ENCODE data around the gene HS3ST6. TPM values are rescaled to one million over a fixed set of nuclear protein-coding genes. Genes with fewer than 3 reads are reported as not detected.
A peak's percentile ranks its signal among the peaks of the same experiment; 100 is the strongest.
"Not testable (repeated sequence)": the region's sequence is repeated elsewhere in the genome, so short reads cannot be mapped to it uniquely, and the experiment has no call there.

HS3ST6 gene
- total and polyA plus RNA-seq, 2 donors, result 0.38 to 1.3 TPM

DNA sequence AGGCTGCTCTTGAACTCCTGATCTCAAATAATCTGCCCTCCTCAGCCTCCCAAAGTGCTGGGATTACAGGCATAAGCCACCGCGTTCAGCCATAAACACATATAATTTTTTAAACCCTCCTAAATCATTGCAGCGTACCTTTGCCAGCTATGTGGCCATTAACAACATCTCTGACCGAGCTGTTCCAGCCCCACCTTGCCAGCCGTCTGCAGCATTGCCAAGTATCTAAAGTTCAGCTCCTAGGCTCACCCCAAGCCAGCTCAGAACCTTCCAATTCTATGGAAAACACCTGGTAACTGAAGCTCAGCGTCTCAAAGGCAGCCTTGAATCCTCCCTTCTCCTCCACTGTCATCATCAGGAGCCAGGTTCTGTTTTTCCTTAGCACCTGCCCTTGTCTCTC is 41.1 kb downstream of the HS3ST6 start:
- H3K4me3 ChIP-seq (ENCODE audit: low read length in 2 of 2), result no peak overlapping the region
- peaks cover 2 to 7% of the 10 kb centered on the region in 2 donors for H3K9me3 ChIP-seq (ENCODE audit: control insufficient read depth in 2 of 2, insufficient read depth in 1 of 2, low read length in 1 of 2)
- H3K27ac ChIP-seq (ENCODE audit: low read depth in 1 of 2, low read length in 1 of 2), result no peak overlapping the region
- no peak for DNase-seq (ENCODE audit: low read depth in 6 of 9, low spot score in 9 of 9)
- 65% methylated on average over 6 of the region's 6 CpGs for WGBS
- H3K36me3 ChIP-seq (ENCODE audit: control insufficient read depth in 2 of 2, insufficient read depth in 2 of 2, low read length in 1 of 2), result no peaks in the 10 kb centered on the region
- no peaks in the 10 kb centered on the region for H3K4me1 ChIP-seq (ENCODE audit: control insufficient read depth in 2 of 2, insufficient read depth in 2 of 2, low read length in 2 of 2)
- H3K27me3 ChIP-seq (ENCODE audit: control insufficient read depth in 2 of 2, insufficient read depth in 1 of 2, low read length in 1 of 2), result peaks cover 16 to 69% of the 10 kb centered on the region in 2 donors

DNA sequence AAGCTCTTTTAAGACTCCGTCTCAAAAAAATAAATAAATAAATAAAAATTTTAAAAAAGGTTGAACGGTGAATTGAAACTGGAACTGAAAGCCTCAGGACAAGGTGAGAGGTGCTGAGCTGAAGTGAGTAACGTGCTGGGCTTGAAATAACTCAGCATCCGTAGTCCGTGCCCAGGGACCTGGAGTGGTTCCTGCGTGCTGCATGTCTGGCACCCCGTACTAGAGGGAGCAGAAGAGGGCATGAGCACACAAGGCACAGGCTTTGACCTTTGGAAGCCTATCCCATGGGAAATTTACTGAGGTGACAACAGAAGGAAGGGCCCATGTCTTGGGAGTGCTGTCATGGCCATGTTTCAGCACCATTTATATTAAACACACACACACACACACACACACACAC is 41.7 kb downstream of the HS3ST6 start:
- no peaks in the 10 kb centered on the region for H3K4me1 ChIP-seq (ENCODE audit: control insufficient read depth in 2 of 2, insufficient read depth in 2 of 2, low read length in 2 of 2)
- WGBS, result 85% methylated on average over 7 of the region's 7 CpGs
- no peak overlapping the region for H3K4me3 ChIP-seq (ENCODE audit: low read length in 2 of 2)
- peaks cover 6 to 12% of the 10 kb centered on the region in 2 donors for H3K9me3 ChIP-seq (ENCODE audit: control insufficient read depth in 2 of 2, insufficient read depth in 1 of 2, low read length in 1 of 2)
- no peak for DNase-seq (ENCODE audit: low read depth in 6 of 9, low spot score in 9 of 9)
- peaks cover 19 to 73% of the 10 kb centered on the region in 2 donors for H3K27me3 ChIP-seq (ENCODE audit: control insufficient read depth in 2 of 2, insufficient read depth in 1 of 2, low read length in 1 of 2)
- H3K27ac ChIP-seq (ENCODE audit: low read depth in 1 of 2, low read length in 1 of 2), result no peak overlapping the region
- H3K36me3 ChIP-seq (ENCODE audit: control insufficient read depth in 2 of 2, insufficient read depth in 2 of 2, low read length in 1 of 2), result no peaks in the 10 kb centered on the region

DNA sequence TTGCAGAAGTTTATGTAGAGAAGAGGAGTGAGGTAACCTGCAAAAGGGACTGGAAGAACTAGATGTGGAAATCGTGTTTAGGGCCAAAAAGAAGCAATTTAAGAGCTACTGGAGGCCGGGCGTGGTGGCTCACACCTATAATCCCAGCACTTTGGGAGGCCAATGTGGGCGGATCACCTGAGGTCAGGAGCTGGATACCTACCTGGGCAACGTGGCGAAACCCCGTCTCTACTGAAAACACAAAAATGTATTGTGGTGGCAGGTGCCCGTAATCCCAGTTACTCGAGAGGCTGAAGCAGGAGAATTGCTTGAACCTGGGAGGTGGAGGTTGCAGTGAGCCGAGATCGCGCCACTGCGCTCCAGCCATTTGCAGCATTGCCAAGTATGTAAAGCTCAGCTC is 42.1 kb downstream of the HS3ST6 start:
- Histone ChIP-seq H3K27me3 (ENCODE audit: control insufficient read depth in 2 of 2, insufficient read depth in 1 of 2, low read length in 1 of 2) (peaks cover 19 to 75% of the 10 kb centered on the region in 2 donors), H3K9me3 (ENCODE audit: control insufficient read depth in 2 of 2, insufficient read depth in 1 of 2, low read length in 1 of 2) (peaks cover 6 to 13% of the 10 kb centered on the region in 2 donors)
- not testable (repeated sequence) for H3K4me3 ChIP-seq (ENCODE audit: low read length in 2 of 2); H3K4me1 ChIP-seq (ENCODE audit: control insufficient read depth in 2 of 2, insufficient read depth in 2 of 2, low read length in 2 of 2); H3K27ac ChIP-seq (ENCODE audit: low read depth in 1 of 2, low read length in 1 of 2); DNase-seq (ENCODE audit: low read depth in 6 of 9, low spot score in 9 of 9); H3K36me3 ChIP-seq (ENCODE audit: control insufficient read depth in 2 of 2, insufficient read depth in 2 of 2, low read length in 1 of 2)
- 89% methylated on average over 13 of the region's 13 CpGs for WGBS

DNA sequence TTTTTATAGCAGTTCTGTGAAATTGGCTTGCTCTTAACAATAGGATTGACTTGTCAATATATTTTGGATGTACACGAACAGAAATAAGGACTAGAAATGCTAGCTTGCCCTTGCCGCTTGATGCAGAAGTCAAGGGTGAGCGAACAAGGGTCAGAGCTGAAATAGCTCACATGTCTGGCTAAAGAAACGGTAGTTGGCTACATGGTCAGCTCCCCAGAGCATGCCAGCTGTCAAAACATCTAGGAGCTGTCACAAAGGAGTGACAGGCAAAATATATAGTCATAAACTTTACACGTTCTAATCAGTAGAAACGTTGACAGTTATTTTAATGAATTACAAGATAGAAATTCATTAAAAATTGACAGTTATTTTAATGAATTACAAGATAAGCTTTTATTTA is 43.4 kb downstream of the HS3ST6 start:
- DNase-seq (ENCODE audit: low read depth in 6 of 9, low spot score in 9 of 9), result no peak
- H3K4me1 ChIP-seq (ENCODE audit: control insufficient read depth in 2 of 2, insufficient read depth in 2 of 2, low read length in 2 of 2), result no peaks in the 10 kb centered on the region
- WGBS, result 67% methylated on average over 6 of the region's 6 CpGs
- no peak overlapping the region for H3K27ac ChIP-seq (ENCODE audit: low read depth in 1 of 2, low read length in 1 of 2)
- H3K4me3 ChIP-seq (ENCODE audit: low read length in 2 of 2), result no peak overlapping the region
- peaks cover 19 to 82% of the 10 kb centered on the region in 2 donors for H3K27me3 ChIP-seq (ENCODE audit: control insufficient read depth in 2 of 2, insufficient read depth in 1 of 2, low read length in 1 of 2)
- peaks cover 6 to 13% of the 10 kb centered on the region in 2 donors for H3K9me3 ChIP-seq (ENCODE audit: control insufficient read depth in 2 of 2, insufficient read depth in 1 of 2, low read length in 1 of 2)
- no peaks in the 10 kb centered on the region for H3K36me3 ChIP-seq (ENCODE audit: control insufficient read depth in 2 of 2, insufficient read depth in 2 of 2, low read length in 1 of 2)

DNA sequence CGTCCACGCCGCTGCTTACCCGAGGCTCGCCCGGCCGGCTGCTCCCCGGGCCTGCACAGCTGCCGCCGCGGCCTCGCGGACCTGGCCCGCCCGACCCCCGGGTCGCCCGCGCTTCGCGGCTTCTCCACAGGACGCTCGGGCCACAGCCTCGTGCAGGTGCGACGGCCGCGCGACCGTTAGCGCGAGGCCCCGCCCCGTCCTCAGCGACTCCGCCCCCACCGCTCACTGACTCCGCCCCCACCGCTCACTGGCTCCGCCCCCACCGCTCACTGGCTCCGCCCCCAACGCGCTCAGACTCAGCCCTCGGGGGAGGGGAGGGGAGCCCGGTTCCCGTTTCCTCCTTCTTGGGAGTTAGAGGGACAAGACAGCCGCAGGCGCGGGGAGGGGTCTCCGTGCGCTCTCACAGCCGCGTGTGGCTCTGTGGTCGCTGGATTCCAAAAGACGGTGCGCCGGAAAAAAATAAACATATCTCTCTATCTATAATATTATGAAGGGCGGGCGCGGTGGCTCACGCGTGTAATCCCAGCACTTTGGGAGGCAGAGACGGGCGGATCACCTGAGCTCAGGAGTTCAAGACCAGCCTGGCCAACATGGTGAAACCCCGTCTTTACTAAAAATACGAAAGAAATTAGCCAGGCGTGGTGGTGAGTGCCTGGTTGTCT is 46.1 kb downstream of the HS3ST6 start, which contains the start of gene MEIOB:
Gene MEIOB, minus strand, starts transcription at position 191 of the 662 bp plus-strand sequence. CDS start 3,989 bp downstream, outside the sequence.
- Histone ChIP-seq H3K4me3 (ENCODE audit: low read length in 2 of 2) (no peak within 1 kb of the TSS), H3K4me1 (ENCODE audit: control insufficient read depth in 2 of 2, insufficient read depth in 2 of 2, low read length in 2 of 2) (no peaks in the 10 kb centered on the region), H3K27me3 (ENCODE audit: control insufficient read depth in 2 of 2, insufficient read depth in 1 of 2, low read length in 1 of 2) (peaks cover 16 to 65% of the 10 kb centered on the region in 2 donors), H3K36me3 (ENCODE audit: control insufficient read depth in 2 of 2, insufficient read depth in 2 of 2, low read length in 1 of 2) (no peaks in the 10 kb centered on the region), H3K9me3 (ENCODE audit: control insufficient read depth in 2 of 2, insufficient read depth in 1 of 2, low read length in 1 of 2) (peaks cover 6 to 13% of the 10 kb centered on the region in 2 donors), H3K27ac (ENCODE audit: low read depth in 1 of 2, low read length in 1 of 2) (no peak within 1 kb of the TSS)
- 13% methylated on average over 68 of the region's 68 CpGs for WGBS
- no peak for DNase-seq (ENCODE audit: low read depth in 6 of 9, low spot score in 9 of 9)

DNA sequence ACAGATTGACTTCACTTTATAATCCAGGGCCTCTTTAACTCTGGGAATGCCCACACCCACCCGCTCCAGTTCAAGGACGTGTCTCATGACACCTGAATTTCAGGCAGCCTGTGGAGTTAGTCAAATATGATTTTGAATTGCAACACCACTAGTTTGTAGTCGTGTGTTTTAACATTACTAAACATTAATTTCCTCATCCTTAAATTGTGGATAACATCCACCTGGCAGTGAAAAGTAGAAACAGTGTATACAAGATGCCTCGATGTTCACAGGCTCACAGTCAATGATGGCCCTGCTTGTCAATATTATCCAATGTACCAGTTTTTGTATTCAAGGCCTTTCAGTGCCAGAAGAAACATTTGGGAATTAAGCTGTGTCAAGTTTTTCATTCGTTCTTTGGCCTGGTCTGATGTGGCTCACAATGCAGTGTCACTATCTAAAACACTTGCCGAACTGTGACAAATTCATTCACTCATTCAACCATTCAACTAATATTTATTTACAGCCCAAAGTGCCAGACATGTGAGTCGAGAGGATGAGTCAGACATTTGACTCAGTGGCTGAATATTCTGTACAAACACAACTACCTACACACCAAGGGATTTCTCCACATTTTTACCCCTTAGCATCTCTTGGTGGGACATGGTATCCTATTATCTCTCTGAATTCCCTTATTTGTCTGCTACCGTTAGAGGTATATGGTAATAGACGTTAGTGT is 47.7 kb downstream of the HS3ST6 start:
- Histone ChIP-seq H3K4me3 (ENCODE audit: low read length in 2 of 2) (no peak overlapping the region), H3K9me3 (ENCODE audit: control insufficient read depth in 2 of 2, insufficient read depth in 1 of 2, low read length in 1 of 2) (peaks cover 6 to 13% of the 10 kb centered on the region in 2 donors), H3K36me3 (ENCODE audit: control insufficient read depth in 2 of 2, insufficient read depth in 2 of 2, low read length in 1 of 2) (no peaks in the 10 kb centered on the region), H3K4me1 (ENCODE audit: control insufficient read depth in 2 of 2, insufficient read depth in 2 of 2, low read length in 2 of 2) (no peaks in the 10 kb centered on the region), H3K27ac (ENCODE audit: low read depth in 1 of 2, low read length in 1 of 2) (no peak overlapping the region), H3K27me3 (ENCODE audit: control insufficient read depth in 2 of 2, insufficient read depth in 1 of 2, low read length in 1 of 2) (peaks cover 16 to 65% of the 10 kb centered on the region in 2 donors)
- WGBS, result 70% methylated on average over 9 of the region's 9 CpGs
- no peak for DNase-seq (ENCODE audit: low read depth in 6 of 9, low spot score in 9 of 9)

DNA sequence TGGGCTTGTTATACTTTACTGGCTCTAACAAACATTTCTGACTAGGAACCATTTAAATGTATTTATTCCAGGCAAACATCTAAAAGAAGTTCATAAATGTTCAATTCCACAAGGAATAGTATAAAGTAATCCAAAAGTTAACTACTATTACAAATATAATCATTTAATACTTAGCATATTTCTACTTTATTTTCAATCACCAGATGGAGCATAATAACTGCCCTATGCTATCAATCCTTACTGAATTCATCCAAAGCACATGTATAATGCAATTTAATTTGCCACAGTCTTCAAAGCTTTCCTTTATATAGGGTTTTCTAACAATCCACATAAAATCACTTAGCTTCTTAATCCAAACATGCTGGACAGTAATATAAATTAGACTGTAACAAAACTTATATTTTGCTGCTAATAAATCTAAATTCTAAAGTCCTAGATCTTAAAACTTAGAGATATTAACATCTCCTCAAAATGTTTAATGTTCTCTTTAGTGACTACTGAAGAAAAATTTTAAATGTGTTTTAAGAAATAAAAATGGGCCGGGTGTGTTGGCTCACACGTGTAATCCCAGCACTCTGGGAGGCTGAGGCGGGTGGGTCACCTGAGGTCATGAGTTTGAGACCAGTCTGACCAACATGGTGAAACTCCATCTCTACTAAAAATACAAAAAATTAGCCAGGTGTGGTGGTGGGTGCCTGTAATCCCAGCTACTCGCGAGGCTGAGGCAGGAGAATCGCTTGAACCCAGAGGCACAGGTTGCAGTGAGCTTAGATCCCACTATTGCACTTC is 52.1 kb downstream of the HS3ST6 start:
- no peak for DNase-seq (ENCODE audit: low read depth in 6 of 9, low spot score in 9 of 9)
- H3K4me3 ChIP-seq (ENCODE audit: low read length in 2 of 2), result no peak overlapping the region
- H3K36me3 ChIP-seq (ENCODE audit: control insufficient read depth in 2 of 2, insufficient read depth in 2 of 2, low read length in 1 of 2), result no peaks in the 10 kb centered on the region
- H3K4me1 ChIP-seq (ENCODE audit: control insufficient read depth in 2 of 2, insufficient read depth in 2 of 2, low read length in 2 of 2), result no peaks in the 10 kb centered on the region
- H3K27me3 ChIP-seq (ENCODE audit: control insufficient read depth in 2 of 2, insufficient read depth in 1 of 2, low read length in 1 of 2), result peaks cover 0 to 52% of the 10 kb centered on the region in 2 donors
- 69% methylated on average over 6 of the region's 6 CpGs for WGBS
- H3K27ac ChIP-seq (ENCODE audit: low read depth in 1 of 2, low read length in 1 of 2), result no peak overlapping the region
- no peaks in the 10 kb centered on the region for H3K9me3 ChIP-seq (ENCODE audit: control insufficient read depth in 2 of 2, insufficient read depth in 1 of 2, low read length in 1 of 2)

DNA sequence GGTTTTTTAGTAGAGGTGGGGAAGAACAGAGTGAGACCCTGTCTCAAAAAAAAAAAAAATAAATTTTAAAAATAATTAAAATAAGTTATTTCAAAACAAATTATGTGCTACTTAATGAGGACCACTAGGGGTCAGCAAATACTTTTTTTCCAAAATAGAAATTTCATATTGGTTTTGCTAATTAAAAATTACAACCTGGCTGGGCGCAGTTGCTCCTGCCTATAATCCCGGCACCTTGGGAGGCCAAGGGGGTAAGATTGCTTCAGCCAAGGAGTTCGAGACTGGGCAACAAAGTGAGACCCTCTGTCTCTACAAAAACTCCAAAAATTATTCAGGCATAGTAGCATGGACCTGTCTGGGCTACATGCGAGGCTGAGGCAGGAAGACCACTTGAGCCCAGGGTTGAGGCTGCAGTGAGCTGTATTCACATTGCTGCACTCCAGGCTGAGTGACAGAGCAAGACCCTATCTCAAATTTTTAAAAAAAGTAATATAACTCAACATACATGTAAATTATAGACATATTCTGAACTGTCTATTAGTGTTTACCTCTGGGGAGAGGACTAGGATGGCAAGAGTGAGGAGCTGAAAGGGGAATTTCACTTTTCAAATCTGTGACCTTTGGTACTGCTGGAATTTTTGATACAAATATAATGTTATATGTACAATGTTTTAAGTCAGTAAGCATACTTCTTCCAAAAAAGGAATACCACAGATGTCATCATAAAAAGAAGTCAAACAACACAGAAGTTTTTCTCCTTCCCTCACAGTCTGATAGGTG is 54.3 kb downstream of the HS3ST6 start:
- Histone ChIP-seq H3K9me3 (ENCODE audit: control insufficient read depth in 2 of 2, insufficient read depth in 1 of 2, low read length in 1 of 2) (no peaks in the 10 kb centered on the region), H3K4me1 (ENCODE audit: control insufficient read depth in 2 of 2, insufficient read depth in 2 of 2, low read length in 2 of 2) (no peaks in the 10 kb centered on the region), H3K36me3 (ENCODE audit: control insufficient read depth in 2 of 2, insufficient read depth in 2 of 2, low read length in 1 of 2) (no peaks in the 10 kb centered on the region), H3K27ac (ENCODE audit: low read depth in 1 of 2, low read length in 1 of 2) (no peak overlapping the region), H3K4me3 (ENCODE audit: low read length in 2 of 2) (no peak overlapping the region), H3K27me3 (ENCODE audit: control insufficient read depth in 2 of 2, insufficient read depth in 1 of 2, low read length in 1 of 2) (peaks cover 2 to 60% of the 10 kb centered on the region in 2 donors)
- 25% methylated on average over 4 of the region's 4 CpGs for WGBS
- DNase-seq (ENCODE audit: low read depth in 6 of 9, low spot score in 9 of 9), result peak in 5 of 9 donors; percentile 10 to 53 (median 27)

All from thymus (tissue), 11 donors.